ENCODE data around the gene NUDT4.
"Not testable (repeated sequence)": the region's sequence is repeated elsewhere in the genome, so short reads cannot be mapped to it uniquely, and the experiment has no call there.

The NUDT4 gene

GRCh38 chr12:93387780-93388179 lies 10.1 kb downstream of the NUDT4 start:
- Histone ChIP-seq H3K36me3 (ENCODE audit: control insufficient read depth, insufficient read depth, low read length) (peaks cover 2% of the 10 kb centered on the region), H3K4me3 (replicated peaks; ENCODE audit: low read depth, low read length) (no peak overlapping the region), H3K27me3 (replicated peaks; ENCODE audit: control insufficient read depth, insufficient read depth, low read length) (no peaks in the 10 kb centered on the region)
- TF ChIP-seq CTCF (IDR thresholded peaks at IDR 0.05; ENCODE audit: insufficient read depth, low read length, poor library complexity, severe bottlenecking), result no peak
- peak; percentile 43 for DNase-seq (ENCODE audit: extremely low read depth, insufficient read length)

- Histone ChIP-seq H3K4me3 (replicated peaks; ENCODE audit: low read depth, low read length) (no peak overlapping the region), H3K27me3 (replicated peaks; ENCODE audit: control insufficient read depth, insufficient read depth, low read length) (no peaks in the 10 kb centered on the region), H3K36me3 (ENCODE audit: control insufficient read depth, insufficient read depth, low read length) (peaks cover 2% of the 10 kb centered on the region)
- DNase-seq (ENCODE audit: extremely low read depth, insufficient read length), result no peak
- no peak for TF ChIP-seq CTCF (IDR thresholded peaks at IDR 0.05; ENCODE audit: insufficient read depth, low read length, poor library complexity, severe bottlenecking)
Measured at GRCh38 chr12:93390031-93390430, 12.3 kb downstream of the NUDT4 start.

- H3K4me3 ChIP-seq (replicated peaks; ENCODE audit: low read depth, low read length), result no peak overlapping the region
- no peak for DNase-seq (ENCODE audit: extremely low read depth, insufficient read length)
- H3K36me3 ChIP-seq (ENCODE audit: control insufficient read depth, insufficient read depth, low read length), result no peaks in the 10 kb centered on the region; the same call in none of the 2 replicates
- H3K27me3 ChIP-seq (replicated peaks; ENCODE audit: control insufficient read depth, insufficient read depth, low read length), result no peaks in the 10 kb centered on the region
- TF ChIP-seq CTCF (IDR thresholded peaks at IDR 0.05; ENCODE audit: insufficient read depth, low read length, poor library complexity, severe bottlenecking), result no peak
Measured at GRCh38 chr12:93390549-93391297, 13.0 kb downstream of the NUDT4 start.

- Histone ChIP-seq H3K4me3 (replicated peaks; ENCODE audit: low read depth, low read length) (no peak overlapping the region), H3K36me3 (ENCODE audit: control insufficient read depth, insufficient read depth, low read length) (peaks cover 6% of the 10 kb centered on the region), H3K27me3 (replicated peaks; ENCODE audit: control insufficient read depth, insufficient read depth, low read length) (no peaks in the 10 kb centered on the region)
- DNase-seq (ENCODE audit: extremely low read depth, insufficient read length), result no peak
- no peak for TF ChIP-seq CTCF (IDR thresholded peaks at IDR 0.05; ENCODE audit: insufficient read depth, low read length, poor library complexity, severe bottlenecking)
Measured at GRCh38 chr12:93393425-93393824, 15.7 kb downstream of the NUDT4 start.

- H3K36me3 ChIP-seq (ENCODE audit: control insufficient read depth, insufficient read depth, low read length), result peaks cover 6% of the 10 kb centered on the region
- H3K27me3 ChIP-seq (replicated peaks; ENCODE audit: control insufficient read depth, insufficient read depth, low read length), result no peaks in the 10 kb centered on the region
- no peak for TF ChIP-seq CTCF (IDR thresholded peaks at IDR 0.05; ENCODE audit: insufficient read depth, low read length, poor library complexity, severe bottlenecking)
- no peak for DNase-seq (ENCODE audit: extremely low read depth, insufficient read length)
- no peak overlapping the region for H3K4me3 ChIP-seq (replicated peaks; ENCODE audit: low read depth, low read length)
Measured at GRCh38 chr12:93397412-93397811, 19.7 kb downstream of the NUDT4 start.

- H3K27me3 ChIP-seq (replicated peaks; ENCODE audit: control insufficient read depth, insufficient read depth, low read length); H3K4me3 ChIP-seq (replicated peaks; ENCODE audit: low read depth, low read length); DNase-seq (ENCODE audit: extremely low read depth, insufficient read length); H3K36me3 ChIP-seq (ENCODE audit: control insufficient read depth, insufficient read depth, low read length): not testable (repeated sequence)
Measured at GRCh38 chr12:93399183-93399863, 21.6 kb downstream of the NUDT4 start.

Measured in GM06990 (cell line).